HL-60 (cell line): ENCODE measurements around the gene CCSER1.

Experiments
- DNase-seq, 2 experiments: peaks; one replicate each; pipeline ENCODE4 v3.0.0-alpha.2; 2010 to 2020; ENCODE audit warnings: low read depth in 1 of 2, low spot score in 1 of 2
- H3K27ac ChIP-seq: fragments of 250-450 bp; sonication (Bioruptor Pico); replicated peaks from 2 replicates; pipeline ENCODE4 v1.5.1; 2020; ENCODE audit warnings: mild to moderate bottlenecking, moderate library complexity
- H3K27me3 ChIP-seq: fragments of 250-450 bp; sonication (Bioruptor Pico); 2 replicates; pipeline ENCODE4 v1.5.1; 2021; ENCODE audit warnings: mild to moderate bottlenecking, moderate library complexity; ENCODE audit not compliant: insufficient read depth, poor library complexity, severe bottlenecking
- H3K4me3 ChIP-seq: replicated peaks from 2 replicates; pipeline ENCODE4 v1.5.1; 2011; ENCODE audit warnings: mild to moderate bottlenecking, control low read depth, low read length; ENCODE audit not compliant: insufficient read depth
- CTCF ChIP-seq: IDR thresholded peaks from one replicate; pipeline ENCODE4 v1.5.1; 2011; ENCODE audit warnings: low read length, control low read depth, inconsistent platforms; ENCODE audit not compliant: insufficient read depth
- GABPA ChIP-seq: IDR thresholded peaks from 2 replicates; pipeline ENCODE4 v1.6.1; 2012; ENCODE audit warnings: low read depth
- POLR2AphosphoS5 ChIP-seq: IDR thresholded peaks from 2 replicates; pipeline ENCODE4 v1.6.1; 2012; ENCODE audit warnings: low read depth
- REST ChIP-seq: IDR thresholded peaks from 2 replicates; pipeline ENCODE4 v1.6.1; 2012; ENCODE audit warnings: low read depth; ENCODE audit not compliant: insufficient replicate concordance
- SPI1 ChIP-seq: IDR thresholded peaks from 2 replicates; pipeline ENCODE4 v1.6.1; 2012; ENCODE audit warnings: low read depth, mild to moderate bottlenecking, borderline replicate concordance

CCSER1 gene

GRCh38 chr4:91064157-91064853 is 937.1 kb downstream of the CCSER1 start:
- peak in 1 of 2 experiments; percentile 2 for DNase-seq
- no peak overlapping the region for H3K4me3 ChIP-seq
- H3K27ac ChIP-seq = no peak overlapping the region
- TF ChIP-seq SPI1 = no peak
- TF ChIP-seq CTCF = no peak
- TF ChIP-seq REST = no peak
- no peak for TF ChIP-seq POLR2AphosphoS5
- no peak for TF ChIP-seq GABPA
- H3K27me3 ChIP-seq = no peaks in the 10 kb centered on the region

GRCh38 chr4:91065117-91065516 is 937.9 kb downstream of the CCSER1 start:
- no peak for TF ChIP-seq REST
- TF ChIP-seq POLR2AphosphoS5 = no peak
- no peak for TF ChIP-seq CTCF
- H3K27ac ChIP-seq = no peak overlapping the region
- DNase-seq = no peak
- no peaks in the 10 kb centered on the region for H3K27me3 ChIP-seq
- H3K4me3 ChIP-seq = no peak overlapping the region

- no peak for TF ChIP-seq CTCF
- TF ChIP-seq REST = no peak
- TF ChIP-seq GABPA = no peak
- no peak for TF ChIP-seq POLR2AphosphoS5
- TF ChIP-seq SPI1 = no peak
- no peaks in the 10 kb centered on the region for H3K27me3 ChIP-seq
- H3K4me3 ChIP-seq = no peak overlapping the region
Observed at GRCh38 chr4:91070736-91071135, 943.5 kb downstream of the CCSER1 start.

More at GRCh38 chr4:91070736-91071135, 943.5 kb downstream of the CCSER1 start:
- DNase-seq = no peak
- no peak overlapping the region for H3K27ac ChIP-seq
